HG02981 (cell line): ENCODE data around the gene FAM234A.

Source experiments
- ATAC-seq: cut with Tn5 transposase; IDR thresholded peaks from one replicate; pipeline ENCODE4 v1.9.1; 2021; ENCODE audit warnings: mild to moderate bottlenecking, moderate library complexity; ENCODE audit not compliant: unreplicated experiment

The FAM234A gene

DNA sequence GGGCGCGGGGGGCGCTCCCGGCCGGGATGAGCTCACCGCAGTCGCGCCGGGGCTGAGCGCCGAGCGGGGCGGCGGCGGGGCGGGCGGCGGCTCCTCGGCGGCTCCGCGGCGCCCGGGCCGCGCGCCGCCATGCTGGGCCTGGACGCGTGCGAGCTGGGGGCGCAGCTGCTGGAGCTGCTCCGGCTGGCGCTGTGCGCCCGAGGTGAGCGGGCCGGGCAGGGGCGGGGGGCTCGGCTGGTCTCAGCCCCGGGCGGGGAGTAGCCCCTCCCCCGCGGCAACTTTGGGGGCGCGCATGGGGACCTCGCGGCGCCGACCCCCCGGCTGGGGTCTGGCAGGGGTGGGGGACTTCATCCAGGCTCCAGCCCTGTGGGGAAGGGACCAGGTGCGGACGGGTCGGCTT, 45.9 kb downstream of the FAM234A start, which contains the start of gene ARHGDIG:
Gene ARHGDIG, plus strand, starts transcription at position 40 of the 400 bp plus-strand sequence. Its CDS starts 90 bp downstream, at position 130.
- no peak for ATAC-seq

DNA sequence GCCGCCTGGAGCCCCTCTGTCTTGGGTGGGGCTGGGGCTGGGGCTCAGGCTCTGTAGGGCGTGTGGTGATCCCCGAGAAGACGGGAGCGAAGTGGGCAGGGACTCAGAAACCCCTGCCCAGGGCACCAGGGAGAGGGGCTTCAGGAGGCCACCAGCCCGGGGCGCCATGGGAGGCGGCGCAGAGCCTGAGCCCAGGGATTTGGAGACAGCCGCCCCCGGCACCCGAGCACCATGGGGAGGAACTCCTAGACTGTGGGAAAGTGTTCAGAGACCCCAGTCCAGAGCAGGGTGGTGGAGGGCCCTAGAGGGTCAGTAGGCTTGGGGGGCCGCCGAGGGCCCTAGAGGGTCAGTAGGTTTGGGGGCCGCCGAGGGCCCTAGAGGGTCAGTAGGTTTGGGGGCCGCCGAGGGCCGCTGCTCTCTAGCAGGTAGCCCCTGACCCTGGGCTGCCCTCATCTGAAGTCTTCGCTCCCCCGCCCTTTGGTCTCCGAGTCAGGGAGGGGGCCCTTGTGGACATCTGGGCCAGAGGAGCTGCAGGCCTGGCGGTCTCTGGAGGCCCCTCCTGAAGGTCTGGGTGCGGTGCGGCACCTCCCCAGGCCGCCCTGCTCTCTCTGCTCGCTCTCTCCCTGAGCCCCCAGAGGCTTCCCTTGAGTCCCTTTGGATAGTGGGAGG, 46.5 kb downstream of the FAM234A start:
- no peak for ATAC-seq

DNA sequence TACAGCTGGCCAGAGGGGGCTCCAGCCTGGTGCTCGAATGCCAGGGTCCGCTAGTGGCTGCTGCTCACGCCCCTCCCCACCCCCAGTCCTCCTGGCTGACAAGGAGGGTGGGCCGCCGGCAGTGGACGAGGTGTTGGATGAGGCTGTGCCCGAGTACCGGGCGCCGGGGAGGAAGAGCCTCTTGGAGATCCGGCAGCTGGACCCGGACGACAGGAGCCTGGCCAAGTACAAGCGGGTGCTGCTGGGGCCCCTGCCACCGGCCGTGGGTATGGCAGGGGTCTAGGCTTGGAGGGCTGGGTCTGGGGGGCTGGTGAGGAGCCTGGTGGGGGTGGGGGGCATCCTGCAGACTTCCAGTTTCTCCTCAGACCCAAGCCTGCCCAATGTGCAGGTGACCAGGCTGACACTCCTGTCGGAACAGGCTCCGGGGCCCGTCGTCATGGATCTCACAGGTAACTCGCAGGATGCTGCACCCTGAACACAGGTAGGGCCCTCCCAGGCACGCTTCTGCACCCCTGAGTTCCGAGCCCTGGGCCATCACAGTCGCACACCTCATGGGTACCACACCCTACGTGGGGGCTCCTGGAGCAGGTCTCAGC, 47.1 kb downstream of the FAM234A start:
- ATAC-seq: no peak

DNA sequence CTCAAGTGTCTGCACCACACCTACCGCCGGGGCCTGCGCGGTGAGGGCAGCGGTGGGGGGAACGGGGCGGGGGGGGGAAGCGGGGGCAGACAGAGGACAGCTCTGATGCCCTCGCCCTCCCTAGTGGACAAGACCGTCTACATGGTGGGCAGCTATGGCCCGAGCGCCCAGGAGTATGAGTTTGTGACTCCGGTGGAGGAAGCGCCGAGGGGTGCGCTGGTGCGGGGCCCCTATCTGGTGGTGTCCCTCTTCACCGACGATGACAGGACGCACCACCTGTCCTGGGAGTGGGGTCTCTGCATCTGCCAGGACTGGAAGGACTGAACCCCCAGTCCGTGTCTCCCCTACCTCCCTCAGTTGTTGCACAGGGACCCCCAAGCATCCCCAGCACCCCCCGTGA, 47.9 kb downstream of the FAM234A start:
- no peak for ATAC-seq

DNA sequence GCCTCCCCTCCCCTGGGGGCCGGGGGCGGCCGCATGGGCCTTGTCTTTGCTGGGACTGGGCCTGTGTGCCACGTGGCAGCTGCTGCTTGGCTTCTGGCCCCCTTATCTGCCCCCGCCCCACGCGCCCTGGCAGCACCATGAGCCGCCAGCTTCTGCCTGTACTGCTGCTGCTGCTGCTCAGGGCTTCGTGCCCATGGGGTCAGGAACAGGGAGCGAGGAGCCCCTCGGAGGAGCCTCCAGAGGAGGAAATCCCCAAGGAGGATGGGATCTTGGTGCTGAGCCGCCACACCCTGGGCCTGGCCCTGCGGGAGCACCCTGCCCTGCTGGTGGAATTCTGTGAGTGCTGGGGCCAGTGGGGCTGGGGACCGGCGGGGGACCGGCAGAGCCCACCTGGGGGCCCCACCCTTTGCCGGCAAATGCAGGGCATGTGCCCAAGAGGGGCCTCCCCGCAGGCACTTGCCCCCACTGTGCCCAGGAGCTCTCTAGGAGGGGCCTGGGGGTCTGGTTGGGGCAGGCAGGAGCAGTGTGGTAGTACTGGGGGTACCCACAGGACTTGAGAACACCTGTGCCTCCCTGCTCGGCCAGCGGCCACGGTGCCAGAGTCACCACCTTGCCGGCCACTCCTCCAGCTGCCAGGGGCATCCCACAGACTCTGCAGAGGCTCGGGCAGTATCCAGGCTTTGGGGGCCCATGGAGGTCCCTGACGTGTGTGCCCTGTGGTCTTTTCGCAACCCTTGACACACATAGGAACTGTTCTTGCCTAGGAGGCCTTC, 48.6 kb downstream of the FAM234A start, which contains the start of gene PDIA2:
Gene PDIA2, plus strand, starts transcription at position 132 of the 773 bp plus-strand sequence. Its CDS starts 6 bp downstream, at position 138.
- no peak for ATAC-seq

DNA sequence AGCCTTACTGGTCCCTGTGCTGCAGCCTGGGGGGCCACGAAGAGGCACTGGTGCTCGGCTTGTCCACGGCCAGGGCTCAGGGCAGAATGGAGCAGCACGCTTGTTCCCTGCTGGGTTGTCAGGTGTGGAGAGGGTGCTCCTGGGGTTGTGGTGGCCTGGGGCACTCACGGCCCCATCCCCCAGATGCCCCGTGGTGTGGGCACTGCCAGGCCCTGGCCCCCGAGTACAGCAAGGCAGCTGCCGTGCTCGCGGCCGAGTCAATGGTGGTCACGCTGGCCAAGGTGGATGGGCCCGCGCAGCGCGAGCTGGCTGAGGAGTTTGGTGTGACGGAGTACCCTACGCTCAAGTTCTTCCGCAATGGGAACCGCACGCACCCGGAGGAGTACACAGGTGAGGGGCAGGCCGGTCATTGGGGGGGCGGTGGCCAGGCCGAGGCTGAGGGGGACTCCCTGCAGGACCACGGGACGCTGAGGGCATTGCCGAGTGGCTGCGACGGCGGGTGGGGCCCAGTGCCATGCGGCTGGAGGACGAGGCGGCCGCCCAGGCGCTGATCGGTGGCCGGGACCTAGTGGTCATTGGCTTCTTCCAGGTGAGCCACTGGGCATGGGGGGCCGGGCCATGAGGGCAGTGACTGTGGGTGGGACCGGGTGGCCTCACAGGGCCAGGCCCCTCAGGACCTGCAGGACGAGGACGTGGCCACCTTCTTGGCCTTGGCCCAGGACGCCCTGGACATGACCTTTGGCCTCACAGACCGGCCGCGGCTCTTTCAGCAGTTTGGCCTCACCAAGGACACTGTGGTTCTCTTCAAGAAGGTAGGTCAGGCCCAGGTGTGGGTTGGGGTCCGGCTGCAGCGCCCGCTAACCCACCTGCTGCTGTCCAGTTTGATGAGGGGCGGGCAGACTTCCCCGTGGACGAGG, 49.8 kb downstream of the FAM234A start:
- no peak for ATAC-seq

DNA sequence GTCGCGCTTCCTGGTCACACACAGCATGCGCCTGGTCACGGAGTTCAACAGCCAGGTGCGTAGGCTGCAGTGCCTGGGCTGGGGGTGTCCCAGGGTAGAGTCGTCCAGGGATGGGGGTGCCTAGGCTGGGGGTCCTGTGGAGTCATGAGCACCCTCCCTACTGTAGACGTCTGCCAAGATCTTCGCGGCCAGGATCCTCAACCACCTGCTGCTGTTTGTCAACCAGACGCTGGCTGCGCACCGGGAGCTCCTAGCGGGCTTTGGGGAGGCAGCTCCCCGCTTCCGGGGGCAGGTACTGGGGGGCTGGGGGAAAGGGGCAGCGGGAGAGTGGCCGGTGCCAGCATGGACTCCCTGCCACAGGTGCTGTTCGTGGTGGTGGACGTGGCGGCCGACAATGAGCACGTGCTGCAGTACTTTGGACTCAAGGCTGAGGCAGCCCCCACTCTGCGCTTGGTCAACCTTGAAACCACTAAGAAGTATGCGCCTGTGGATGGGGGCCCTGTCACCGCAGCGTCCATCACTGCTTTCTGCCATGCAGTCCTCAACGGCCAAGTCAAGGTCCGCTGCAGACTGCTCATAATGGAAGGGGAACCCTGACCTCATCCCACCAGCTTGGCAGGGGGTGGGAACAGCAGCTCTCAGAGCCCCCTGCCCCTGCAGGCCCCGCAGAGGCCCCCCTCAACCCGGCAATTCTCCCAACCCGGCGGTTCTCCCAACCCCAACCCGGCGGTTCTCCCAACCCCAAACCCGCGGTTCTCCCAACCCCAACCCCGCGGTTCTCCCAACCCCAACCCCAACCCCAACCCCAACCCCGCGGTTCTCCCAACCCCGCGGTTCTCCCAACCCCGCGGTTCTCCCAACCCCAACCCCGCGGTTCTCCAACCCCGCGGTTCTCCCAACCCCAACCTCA, 50.8 kb downstream of the FAM234A start:
- no peak for ATAC-seq

DNA sequence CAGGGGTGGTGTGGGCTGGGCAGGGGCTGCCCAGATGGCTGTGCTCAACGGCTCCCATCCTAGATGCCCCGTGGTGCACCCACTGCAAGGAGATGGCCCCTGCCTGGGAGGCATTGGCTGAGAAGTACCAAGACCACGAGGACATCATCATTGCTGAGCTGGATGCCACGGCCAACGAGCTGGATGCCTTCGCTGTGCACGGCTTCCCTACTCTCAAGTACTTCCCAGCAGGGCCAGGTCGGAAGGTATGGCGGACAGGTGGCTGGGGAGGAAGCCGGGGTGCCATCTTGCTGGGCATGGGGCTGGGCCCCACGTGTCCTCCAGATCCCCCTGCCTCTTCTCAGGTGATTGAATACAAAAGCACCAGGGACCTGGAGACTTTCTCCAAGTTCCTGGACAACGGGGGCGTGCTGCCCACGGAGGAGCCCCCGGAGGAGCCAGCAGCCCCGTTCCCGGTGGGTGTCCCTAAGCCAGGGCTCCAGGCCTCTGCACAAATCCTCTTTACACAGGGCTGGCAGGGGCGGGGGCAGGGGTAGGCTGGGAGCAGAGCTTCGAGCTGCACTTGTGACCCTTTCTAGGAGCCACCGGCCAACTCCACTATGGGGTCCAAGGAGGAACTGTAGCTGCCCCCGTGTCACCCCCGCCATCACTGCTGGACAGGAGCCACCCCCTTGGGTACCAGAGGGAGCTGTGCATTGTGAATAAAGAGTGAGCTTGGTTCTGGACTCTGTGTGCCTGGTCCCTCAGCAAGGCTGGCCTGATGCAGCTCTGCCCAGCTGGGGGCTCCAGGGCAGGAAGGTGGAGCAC, 52.1 kb downstream of the FAM234A start:
- ATAC-seq: no peak

DNA sequence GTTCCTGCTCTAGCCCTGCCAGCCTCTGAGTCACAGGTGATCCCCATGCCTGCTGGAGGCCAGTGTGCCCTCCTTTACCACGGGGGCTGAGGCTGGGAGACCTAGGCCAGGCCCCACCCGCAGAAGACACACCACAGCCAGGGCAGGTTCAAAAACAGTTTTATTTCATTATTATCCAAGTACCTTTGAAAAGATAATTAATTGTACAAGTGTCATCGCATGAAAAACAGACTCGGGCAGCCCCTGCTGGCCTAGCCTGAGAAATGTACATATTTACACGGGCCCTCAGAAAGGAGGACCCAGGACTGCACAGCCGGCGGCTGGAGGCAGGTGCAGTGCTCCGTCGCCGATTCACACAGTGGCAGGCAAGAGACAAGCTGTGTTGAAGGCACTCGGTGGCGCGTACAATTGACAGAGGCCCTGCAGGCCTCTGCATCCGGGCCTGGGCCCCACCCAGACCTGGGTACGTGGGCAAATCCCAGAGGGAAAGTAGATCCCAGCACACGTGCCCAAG, 52.7 kb downstream of the FAM234A start:
- ATAC-seq: no peak

DNA sequence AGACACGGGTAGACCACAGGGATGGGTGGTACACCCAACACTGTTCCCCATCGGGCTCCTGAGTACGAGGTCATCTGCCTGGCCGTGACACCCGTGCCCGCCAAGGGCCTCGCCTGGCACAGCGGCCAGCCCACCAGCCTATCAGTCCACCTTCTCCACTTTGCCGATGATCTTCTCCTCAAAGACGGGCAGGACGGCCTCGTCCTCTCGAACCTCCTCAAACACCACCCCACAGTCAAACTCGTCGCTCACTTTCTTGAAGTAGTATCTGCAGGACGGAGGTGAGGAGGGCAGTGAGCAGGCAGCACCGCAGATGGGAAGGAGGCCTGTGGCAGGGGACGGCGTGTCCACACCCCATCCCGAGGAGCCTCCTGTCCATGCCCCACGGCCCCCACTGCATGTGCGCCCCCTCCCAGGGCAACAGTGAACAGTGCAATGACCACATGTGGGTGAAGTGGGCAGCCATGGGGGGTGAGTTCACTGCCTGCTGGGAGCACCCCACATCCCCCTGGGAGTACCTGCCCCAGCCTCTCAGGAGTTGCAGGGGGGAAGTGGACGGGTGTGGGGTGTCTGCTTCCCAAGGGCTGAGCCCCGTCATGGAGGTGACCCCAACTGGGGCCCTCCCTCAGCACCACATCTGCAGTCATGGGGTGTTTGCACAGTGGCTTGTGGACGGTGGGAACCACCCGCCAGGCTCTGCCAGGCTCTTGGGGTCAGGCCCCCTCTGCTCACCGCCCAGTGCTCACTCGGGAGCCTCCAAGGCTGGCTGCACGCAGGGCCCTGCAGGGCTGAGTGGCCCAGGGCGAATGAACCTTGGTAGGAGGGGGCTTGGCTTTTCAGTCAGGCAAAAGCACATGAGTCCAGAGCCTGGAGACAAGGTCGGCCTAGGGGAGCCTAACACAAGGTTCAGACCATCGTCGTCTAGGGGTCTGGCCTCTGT, 53.6 kb downstream of the FAM234A start:
- no peak for ATAC-seq

DNA sequence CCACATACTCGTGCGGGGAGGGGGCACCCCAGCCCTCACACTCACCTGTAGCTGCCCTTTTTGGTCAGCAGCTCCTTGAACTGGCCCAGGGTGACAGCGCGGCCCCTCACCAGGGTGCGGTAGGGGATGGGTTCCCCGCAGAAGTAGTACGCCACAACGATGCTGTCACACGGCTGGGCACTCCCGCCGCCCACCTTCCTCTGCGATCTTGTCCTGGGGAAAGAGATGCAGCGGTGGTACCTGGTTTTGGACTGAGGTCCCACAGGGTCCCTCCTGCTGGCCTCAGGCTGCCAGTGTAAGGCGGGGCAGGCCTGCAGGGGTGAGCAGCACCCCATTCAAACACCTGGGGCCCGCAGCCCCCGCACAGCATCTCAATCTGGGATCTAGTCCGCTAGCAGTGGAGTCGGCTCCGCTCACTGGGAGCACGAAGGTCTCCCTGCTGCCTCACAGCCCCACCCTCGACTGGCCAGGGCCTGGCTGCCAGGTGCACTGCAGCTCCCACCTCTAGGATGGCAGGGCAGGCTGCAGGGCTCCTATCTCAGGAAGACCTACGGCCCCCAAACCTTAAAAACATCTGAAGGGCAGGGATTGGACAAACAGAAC, 54.9 kb downstream of the FAM234A start:
- ATAC-seq: no peak

DNA sequence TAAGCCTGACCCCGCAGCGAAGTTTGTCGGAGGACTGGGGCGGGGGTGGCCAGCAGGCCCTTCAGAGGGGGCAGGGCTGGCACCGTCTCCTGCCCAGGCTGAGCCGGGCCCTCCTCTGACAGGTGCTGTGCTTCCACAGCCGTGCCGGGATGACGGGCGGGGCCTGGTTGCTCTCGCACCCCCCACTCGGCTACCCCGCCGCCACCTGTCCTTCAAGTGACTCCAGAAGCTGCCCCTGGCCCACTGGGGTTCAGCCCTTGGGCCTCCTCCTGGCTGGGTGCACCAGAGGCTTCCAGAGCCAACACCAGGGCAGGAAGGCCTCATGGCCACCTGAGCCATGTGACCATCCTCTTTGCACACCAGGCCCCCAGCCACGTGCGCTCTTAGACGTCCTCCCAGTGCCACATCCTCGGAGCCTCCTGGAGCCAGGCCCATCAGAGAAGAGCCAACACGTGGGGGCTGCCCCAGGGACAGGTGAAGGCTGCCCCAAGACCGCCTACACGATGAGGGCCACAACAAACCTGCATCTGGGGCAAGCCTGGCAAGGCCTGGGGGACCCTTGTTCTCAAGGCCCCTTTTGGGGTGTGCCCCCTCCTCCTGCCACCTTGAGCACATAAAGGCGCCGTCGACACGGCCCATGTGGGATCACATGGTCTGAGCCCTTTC, 55.5 kb downstream of the FAM234A start:
- no peak for ATAC-seq

DNA sequence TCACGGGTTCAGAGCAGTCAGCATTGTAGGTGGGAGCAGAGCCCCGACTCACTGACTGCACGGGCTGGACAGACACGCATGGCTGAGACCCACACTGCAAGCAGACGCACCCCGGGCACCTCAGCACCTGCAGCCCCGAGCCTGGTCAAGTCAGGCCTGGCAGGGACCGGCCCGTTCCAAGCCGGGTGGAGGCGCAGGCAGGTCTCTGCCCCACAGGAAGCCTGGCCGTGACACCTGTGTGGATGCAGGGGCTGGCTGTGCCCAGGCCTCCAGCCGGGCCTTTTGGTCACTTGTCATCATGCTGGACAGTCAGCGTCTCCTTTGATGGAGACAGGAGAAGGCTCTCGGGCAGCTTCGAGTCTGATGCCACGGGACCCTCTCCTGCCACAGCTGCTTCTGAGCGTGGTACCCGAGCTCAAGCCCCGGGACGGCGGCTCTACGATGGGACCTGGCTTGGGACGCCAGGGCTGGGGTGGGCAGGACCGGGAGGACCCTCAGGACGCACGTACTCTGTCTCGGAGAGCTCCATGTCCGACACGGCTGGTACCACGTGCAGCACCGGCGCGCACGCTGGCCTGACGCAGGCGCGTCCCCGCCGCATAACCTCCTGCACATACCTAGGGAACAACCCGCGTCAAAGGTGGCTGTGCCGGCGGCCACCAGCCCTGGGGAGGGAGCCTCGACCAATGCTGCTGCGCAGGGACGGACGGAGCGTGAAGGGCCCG, 56.2 kb downstream of the FAM234A start:
- no peak for ATAC-seq

DNA sequence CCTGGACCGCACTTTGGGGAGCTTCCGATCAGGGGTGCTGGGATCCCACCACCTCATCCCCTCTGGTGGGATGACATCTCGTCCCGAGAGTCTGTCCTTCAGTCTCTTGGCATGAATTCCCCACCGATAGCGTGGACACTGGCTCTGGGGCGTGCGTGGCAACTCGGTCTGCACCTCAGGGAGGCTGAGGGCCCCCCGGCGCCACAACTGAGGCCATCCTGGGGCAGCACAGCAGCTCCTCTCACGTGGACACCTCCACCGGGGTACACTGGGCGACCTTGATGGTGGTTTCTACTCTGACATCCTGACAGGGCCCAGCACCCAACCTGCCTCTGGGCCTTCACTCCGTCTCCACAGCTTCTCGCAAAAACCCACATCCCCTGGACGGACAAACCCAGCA, 56.9 kb downstream of the FAM234A start:
- ATAC-seq: no peak

DNA sequence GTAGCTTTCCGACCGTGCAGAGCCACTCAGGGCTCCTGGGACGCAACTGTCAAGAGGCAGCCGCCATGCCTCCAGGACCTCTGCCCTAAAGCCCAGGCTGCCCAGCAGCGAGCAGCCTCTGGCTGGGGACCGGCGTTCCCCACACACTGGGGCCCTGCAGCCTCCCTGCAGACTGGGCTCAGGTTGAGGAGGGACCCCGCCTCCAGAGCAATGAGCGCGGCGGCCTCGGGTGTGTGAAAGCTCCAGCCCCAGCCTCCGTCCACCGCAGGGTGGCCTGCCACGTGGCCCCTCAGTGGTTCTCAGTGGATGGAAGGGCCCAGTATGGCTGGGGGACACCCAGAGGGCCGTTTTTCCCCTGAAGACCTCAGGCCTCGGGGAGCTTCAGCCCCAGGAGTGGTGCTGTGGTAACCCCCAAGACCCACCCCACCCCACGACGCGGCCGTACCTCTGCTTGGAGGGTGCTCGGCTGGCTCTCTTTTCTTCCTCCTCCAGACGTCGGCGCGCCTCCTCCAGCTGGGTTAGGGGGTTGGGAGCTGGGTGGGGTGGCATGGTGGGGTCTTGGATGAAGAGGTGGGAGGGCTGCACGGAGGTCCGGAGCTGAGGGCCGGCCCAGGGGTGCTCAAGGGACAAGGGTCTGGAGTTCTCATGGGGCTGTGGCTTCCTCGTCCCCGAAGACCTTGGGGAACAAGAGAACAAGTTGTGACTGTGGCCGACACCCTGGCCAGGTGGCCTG, 58.6 kb downstream of the FAM234A start:
- no peak for ATAC-seq
